HCT116 (cell line): ENCODE results near the gene MPV17L2. TPM values are rescaled to one million over a fixed set of nuclear protein-coding genes. Genes with fewer than 3 reads are reported as not detected.
A peak's percentile ranks its signal among the peaks of the same experiment; 100 is the strongest.

Source experiments
- ATAC-seq: fragments of 200-7000 bp; cut with Tn5 transposase; 2 replicates; pipeline ENCODE4 v1.9.1; 2020; ENCODE audit warnings: mild to moderate bottlenecking, moderate library complexity
- Bru-seq: library from RNA; stranded (reverse); fragments of 400-500 nt; gene quantifications from one replicate; lab custom pipeline; 2021; lab: Mats Ljungman, UMichigan
- BruChase-seq, 2 experiments: library from RNA; stranded (reverse); fragments of 400-500 nt; gene quantifications; one replicate each; lab custom pipeline; 2021; lab: Mats Ljungman, UMichigan
- BruUV-seq: library from RNA; stranded (reverse); fragments of 400-500 nt; replicated peaks from 2 replicates; lab custom pipeline; 2021; lab: Mats Ljungman, UMichigan
- CTCF ChIA-PET: fragments of 300-600 bp; sonication (Branson Sonifier 250); formaldehyde crosslinking; loops from one replicate; lab custom pipeline; 2021; ENCODE audit warnings: antibody characterized with exemption; lab: Charles Lee
- POLR2A ChIA-PET: fragments of 300-600, 350-600 bp; sonication (Branson Sonifier 250); formaldehyde crosslinking; loops from one replicate; lab custom pipeline; 2021; ENCODE audit warnings: antibody characterized with exemption; lab: Charles Lee
- RAD21 ChIA-PET, 2 experiments: fragments of 300-600 bp; sonication (Branson Sonifier 250); formaldehyde crosslinking; loops; one replicate each; lab custom pipeline; 2023; ENCODE audit warnings: low total read pairs in 2 of 2; ENCODE audit not compliant: uncharacterized antibody in 2 of 2, unreplicated experiment in 2 of 2, low non-redundant PET in 1 of 2; lab: Charles Lee
- DNase-seq: peaks from one replicate; pipeline ENCODE4 v3.0.0-alpha.2; 2010; ENCODE audit warnings: low read depth, low spot score
- H2AFZ ChIP-seq: fragments of 200-600 bp; shearing (Covaris generic), sonication (generic); 2 replicates; pipeline ENCODE4 v1.6.1; 2017; ENCODE audit warnings: low read depth, mixed run types, mixed read lengths, antibody characterized with exemption, low read length; ENCODE audit not compliant: poor library complexity, severe bottlenecking
- H3K27ac ChIP-seq: 2 replicates; pipeline ENCODE4 v1.5.1; 2012; ENCODE audit warnings: low read depth, low read length
- H3K27me3 ChIP-seq: fragments of 200-600 bp; sonication (generic); 2 replicates; pipeline ENCODE4 v1.6.1; 2016; ENCODE audit warnings: mixed run types, low read length, mixed read lengths; ENCODE audit not compliant: insufficient read depth
- H3K36me3 ChIP-seq, 2 experiments: fragments of 200-500 bp in 1 of 2; fragments of 200-600 bp in 1 of 2; sonication (Bioruptor generic) in 1 of 2; sonication (generic) in 1 of 2; 2 replicates each; pipeline versions ENCODE4 v1.5.1 to v1.6.1; 2014 to 2016; ENCODE audit warnings: low read length in 2 of 2, inconsistent platforms in 1 of 2, mixed read lengths in 1 of 2, mixed run types in 1 of 2; ENCODE audit not compliant: insufficient read depth in 2 of 2, control insufficient read depth in 1 of 2
- H3K4me1 ChIP-seq, 2 experiments: fragments of 200-600 bp in 1 of 2; sonication (generic) in 1 of 2; 2 replicates each; pipeline versions ENCODE4 v1.5.1 to v1.6.1; 2012 to 2017; ENCODE audit warnings: low read length in 2 of 2, inconsistent platforms in 1 of 2, mild to moderate bottlenecking in 1 of 2, mixed read lengths in 1 of 2, mixed run types in 1 of 2, moderate library complexity in 1 of 2; ENCODE audit not compliant: insufficient read depth in 2 of 2, control insufficient read depth in 1 of 2
- H3K4me2 ChIP-seq: fragments of 200-600 bp; sonication (generic); 2 replicates; pipeline ENCODE4 v1.6.1; 2017; ENCODE audit warnings: mixed run types, low read length, mixed read lengths
- H3K4me3 ChIP-seq, 2 experiments: fragments of 200-600 bp in 1 of 2; sonication (generic) in 1 of 2; replicated peaks in 1 of 2; 2 replicates each; pipeline ENCODE4 v1.5.1; 2011 to 2016; ENCODE audit warnings: low read length in 2 of 2, control low read depth in 1 of 2, low read depth in 1 of 2, mild to moderate bottlenecking in 1 of 2, mixed read lengths in 1 of 2, mixed run types in 1 of 2
- H3K79me2 ChIP-seq: fragments of 200-600 bp; sonication (generic); 2 replicates; pipeline ENCODE4 v1.6.1; 2017; ENCODE audit warnings: mild to moderate bottlenecking, mixed run types, low read length, moderate library complexity, mixed read lengths; ENCODE audit not compliant: insufficient read depth
- H3K9ac ChIP-seq: fragments of 200-600 bp; sonication (generic); 2 replicates; pipeline ENCODE4 v1.6.1; 2016; ENCODE audit warnings: low read length, mixed read lengths
- H3K9me2 ChIP-seq: fragments of 200-600 bp; sonication (generic), shearing (Covaris generic); 2 replicates; pipeline ENCODE4 v1.6.1; 2017; ENCODE audit warnings: mixed run types, mild to moderate bottlenecking, moderate library complexity; ENCODE audit not compliant: insufficient read depth
- H3K9me3 ChIP-seq, 2 experiments: fragments of 200-500 bp in 1 of 2; fragments of 200-600 bp in 1 of 2; sonication (Bioruptor generic) in 1 of 2; sonication (generic) in 1 of 2; 2 replicates each; pipeline ENCODE4 v1.6.1; 2014 to 2017; ENCODE audit warnings: low read length in 2 of 2, mixed read lengths in 2 of 2, inconsistent platforms in 1 of 2, low read depth in 1 of 2, mild to moderate bottlenecking in 1 of 2, mixed run types in 1 of 2, moderate library complexity in 1 of 2; ENCODE audit not compliant: control insufficient read depth in 1 of 2, insufficient read depth in 1 of 2
- H4K20me1 ChIP-seq: fragments of 200-600 bp; sonication (generic), shearing (Covaris generic); 2 replicates; pipeline ENCODE4 v1.6.1; 2017; ENCODE audit warnings: mixed run types, mild to moderate bottlenecking, moderate library complexity; ENCODE audit not compliant: insufficient read depth
- CBX3 ChIP-seq: IDR thresholded peaks from 2 replicates; pipeline ENCODE4 v1.6.1; 2012; ENCODE audit warnings: low read depth
- EGR1 ChIP-seq: IDR thresholded peaks from 2 replicates; pipeline ENCODE4 v1.6.1; 2012; ENCODE audit warnings: low read depth
- ELF1 ChIP-seq: IDR thresholded peaks from 2 replicates; pipeline ENCODE4 v1.6.1; 2012; ENCODE audit warnings: low read depth, borderline replicate concordance
- POLR2A ChIP-seq: IDR thresholded peaks from 2 replicates; pipeline ENCODE4 v1.7.0; 2011; ENCODE audit warnings: borderline replicate concordance; ENCODE audit not compliant: insufficient read depth, insufficient read length; ENCODE audit errors: extremely low read depth
- POLR2AphosphoS5 ChIP-seq: IDR thresholded peaks from 2 replicates; pipeline ENCODE4 v1.6.1; 2011; ENCODE audit warnings: mild to moderate bottlenecking, low read depth, low read length, moderate library complexity
- SP1 ChIP-seq: IDR thresholded peaks from 2 replicates; pipeline ENCODE4 v1.6.1; 2012; ENCODE audit warnings: low read depth
- TCF7L2 ChIP-seq: IDR thresholded peaks from 2 replicates; pipeline ENCODE4 v1.7.0; 2011; ENCODE audit warnings: borderline replicate concordance, inconsistent platforms; ENCODE audit not compliant: insufficient read depth, insufficient read length; ENCODE audit errors: extremely low read depth
- YY1 ChIP-seq: IDR thresholded peaks from 2 replicates; pipeline ENCODE4 v1.6.1; 2011; ENCODE audit warnings: low read length, low read depth, moderate library complexity, mild to moderate bottlenecking; ENCODE audit not compliant: insufficient replicate concordance; ENCODE audit errors: extremely low read depth
- intact Hi-C: fragments of 100-400 bp; cut with micrococcal nuclease; formaldehyde crosslinking; loops from 2 replicates; pipeline ENCODE4 v1.10.0; 2022
- long read RNA-seq: library from polyadenylated mRNA; unstranded; transcript quantifications from one replicate; pipeline ENCODE4 v2.0.0, GENCODE V29; 2021; ENCODE audit not compliant: unreplicated experiment
- polyA plus RNA-seq: library from polyadenylated mRNA; unstranded; fragments of >200 nt; gene quantifications from 2 replicates; pipeline ENCODE4 v1.2.1, GENCODE V29; 2012; ENCODE audit warnings: missing spikeins
- total RNA-seq: library from RNA; stranded (reverse); gene quantifications from one replicate; pipeline ENCODE4 v1.2.1, GENCODE V29; 2021; ENCODE audit not compliant: unreplicated experiment
- TF ChIP-seq, protein P1 (sequence below): IDR thresholded peaks from 2 replicates; pipeline ENCODE4 v1.6.1; 2012
- TF ChIP-seq, protein P2 (sequence below), 3 experiments: fragments of 200-600 bp in 1 of 3; sonication (generic) in 1 of 3; IDR thresholded peaks in 2 of 3; conservative IDR thresholded peaks in 1 of 3; 2 replicates each; pipeline ENCODE4 v1.5.1; 2012 to 2017; ENCODE audit warnings: low read depth in 2 of 3, low read length in 2 of 3, antibody characterized with exemption in 1 of 3, borderline replicate concordance in 1 of 3, control low read depth in 1 of 3, mild to moderate bottlenecking in 1 of 3, mixed read lengths in 1 of 3, mixed run types in 1 of 3, moderate library complexity in 1 of 3; ENCODE audit not compliant: insufficient read depth in 1 of 3

MPV17L2 gene
- total RNA-seq = 18.7 TPM
- 19.2 and 19.3 TPM in 2 replicates for polyA plus RNA-seq
- percentile 52 among the genes with signal in this experiment for Bru-seq, nascent RNA
- BruChase-seq, experiment 1, labeled RNA remaining after a 6-hour chase = percentile 71 among the genes with signal in this experiment
- percentile 65 among the genes with signal in this experiment for BruChase-seq, experiment 2, labeled RNA remaining after a 2-hour chase
- long read RNA-seq, transcript MPV17L2-204 (5 exons, 1,408 nt) = major isoform, 34 of 41 reads
- long read RNA-seq, partial matches to known transcripts = 4 of 41 reads
- long read RNA-seq, other reads (novel, unspliced or antisense) = 1 of 41 reads

DNA sequence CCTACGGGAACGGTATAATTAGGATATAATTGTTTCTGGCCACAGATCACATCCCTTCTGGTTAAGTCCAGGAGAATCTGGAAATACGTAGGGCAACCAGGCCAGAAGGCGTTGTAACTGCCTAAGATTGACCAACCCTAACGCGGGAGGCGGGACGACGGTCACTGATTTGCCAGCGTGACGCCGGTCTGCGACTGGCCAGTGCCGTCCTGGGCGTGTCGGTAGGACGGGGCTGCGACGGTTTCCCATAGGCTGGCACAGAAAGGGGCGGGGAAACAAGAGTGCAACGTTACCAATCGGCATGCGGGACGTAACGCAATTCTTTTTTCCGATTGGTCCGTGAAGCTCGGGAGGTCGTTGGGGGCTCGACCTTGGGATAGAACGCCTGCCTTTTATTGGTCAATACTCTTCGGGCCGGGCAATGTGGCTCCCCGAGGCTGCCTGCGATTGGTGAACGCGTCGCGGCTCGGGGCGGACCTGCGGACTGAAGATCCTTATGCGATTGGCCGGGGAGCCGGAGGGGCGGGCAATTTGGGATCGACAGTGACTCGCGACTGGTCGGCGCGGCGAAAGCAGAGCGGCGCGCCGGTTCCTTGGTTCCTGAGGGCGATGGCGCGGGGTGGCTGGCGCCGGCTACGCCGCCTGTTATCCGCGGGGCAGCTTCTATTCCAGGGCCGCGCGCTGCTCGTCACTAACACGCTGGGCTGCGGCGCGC is at the start of gene MPV17L2:
MPV17L2 (plus strand) TSS at position 546 of the 715 bp plus-strand sequence; CDS start at position 610, 64 bp downstream.
- H3K79me2 ChIP-seq = peaks cover 10% of the 10 kb centered on the region; the same call in 1 of the 2 replicates
- H3K9me2 ChIP-seq = no peaks in the 10 kb centered on the region
- peak; percentile 100 for DNase-seq
- peak within 1 kb of the TSS; percentile 92 for H3K9ac ChIP-seq
- RAD21 ChIA-PET = no interaction called here
- H3K27me3 ChIP-seq = no peaks in the 10 kb centered on the region
- ATAC-seq = peak; percentile 88
- H2AFZ ChIP-seq = no peak within 1 kb of the TSS
- H3K27ac ChIP-seq = peak within 1 kb of the TSS; percentile 77
- peaks cover 14 to 26% of the 10 kb centered on the region in 2 experiments for H3K4me1 ChIP-seq
- TF ChIP-seq EGR1 (no peak), ELF1 (no peak), TCF7L2 (no peak), POLR2A (peak; percentile 92), YY1 (no peak), POLR2AphosphoS5 (peak; percentile 90), CBX3 (no peak), SP1 (peak; percentile 100)
- TF ChIP-seq, protein P1, sequence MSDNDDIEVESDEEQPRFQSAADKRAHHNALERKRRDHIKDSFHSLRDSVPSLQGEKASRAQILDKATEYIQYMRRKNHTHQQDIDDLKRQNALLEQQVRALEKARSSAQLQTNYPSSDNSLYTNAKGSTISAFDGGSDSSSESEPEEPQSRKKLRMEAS = peak; percentile 43; the same call in 1 of the 2 replicates
- TF ChIP-seq, protein P2, sequence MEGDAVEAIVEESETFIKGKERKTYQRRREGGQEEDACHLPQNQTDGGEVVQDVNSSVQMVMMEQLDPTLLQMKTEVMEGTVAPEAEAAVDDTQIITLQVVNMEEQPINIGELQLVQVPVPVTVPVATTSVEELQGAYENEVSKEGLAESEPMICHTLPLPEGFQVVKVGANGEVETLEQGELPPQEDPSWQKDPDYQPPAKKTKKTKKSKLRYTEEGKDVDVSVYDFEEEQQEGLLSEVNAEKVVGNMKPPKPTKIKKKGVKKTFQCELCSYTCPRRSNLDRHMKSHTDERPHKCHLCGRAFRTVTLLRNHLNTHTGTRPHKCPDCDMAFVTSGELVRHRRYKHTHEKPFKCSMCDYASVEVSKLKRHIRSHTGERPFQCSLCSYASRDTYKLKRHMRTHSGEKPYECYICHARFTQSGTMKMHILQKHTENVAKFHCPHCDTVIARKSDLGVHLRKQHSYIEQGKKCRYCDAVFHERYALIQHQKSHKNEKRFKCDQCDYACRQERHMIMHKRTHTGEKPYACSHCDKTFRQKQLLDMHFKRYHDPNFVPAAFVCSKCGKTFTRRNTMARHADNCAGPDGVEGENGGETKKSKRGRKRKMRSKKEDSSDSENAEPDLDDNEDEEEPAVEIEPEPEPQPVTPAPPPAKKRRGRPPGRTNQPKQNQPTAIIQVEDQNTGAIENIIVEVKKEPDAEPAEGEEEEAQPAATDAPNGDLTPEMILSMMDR (IDR thresholded peaks at IDR 0.05 in 2 of 3, conservative IDR thresholded peaks at IDR 0.05 in 1 of 3; ENCODE audit: borderline replicate concordance in 1 of 3, insufficient read depth in 1 of 3, low read depth in 2 of 3, low read length in 2 of 3) = no peak
- TF ChIP-seq, all 23 proteins: peak for 4
- H3K36me3 ChIP-seq = peaks cover 2 to 5% of the 10 kb centered on the region in 2 experiments; a peak in 2 of 4 replicates
- no peaks in the 10 kb centered on the region for H3K9me3 ChIP-seq
- POLR2A ChIA-PET = interaction anchor here (0.6 to 3.0 kb wide), 11 partner anchors 11 to 244 kb away, joined by 3 to 27 read pairs (median 4); partner anchors contain the start of genes JUND and RAB3A
- H3K4me2 ChIP-seq = peak within 1 kb of the TSS; percentile 95
- intact Hi-C loops = loop anchor here (1.0 kb wide), 1 partner anchor 81 kb away; the partner anchor contains the start of gene IQCN
- BruUV-seq = no TSS peak
- peak within 1 kb of the TSS; percentile 90 to 93 for H3K4me3 ChIP-seq
- no peaks in the 10 kb centered on the region; the same call in 1 of the 2 replicates for H4K20me1 ChIP-seq
- CTCF ChIA-PET = interaction anchor here (0.9 to 2.2 kb wide), 9 partner anchors 11 to 221 kb away, joined by 3 to 12 read pairs (median 5); partner anchors contain the start of genes PIK3R2 and RAB3A
